ENCODE data around the gene FAM210B.
"Not testable (repeated sequence)": the region's sequence is repeated elsewhere in the genome, so short reads cannot be mapped to it uniquely, and the experiment has no call there.

Gene FAM210B

DNA sequence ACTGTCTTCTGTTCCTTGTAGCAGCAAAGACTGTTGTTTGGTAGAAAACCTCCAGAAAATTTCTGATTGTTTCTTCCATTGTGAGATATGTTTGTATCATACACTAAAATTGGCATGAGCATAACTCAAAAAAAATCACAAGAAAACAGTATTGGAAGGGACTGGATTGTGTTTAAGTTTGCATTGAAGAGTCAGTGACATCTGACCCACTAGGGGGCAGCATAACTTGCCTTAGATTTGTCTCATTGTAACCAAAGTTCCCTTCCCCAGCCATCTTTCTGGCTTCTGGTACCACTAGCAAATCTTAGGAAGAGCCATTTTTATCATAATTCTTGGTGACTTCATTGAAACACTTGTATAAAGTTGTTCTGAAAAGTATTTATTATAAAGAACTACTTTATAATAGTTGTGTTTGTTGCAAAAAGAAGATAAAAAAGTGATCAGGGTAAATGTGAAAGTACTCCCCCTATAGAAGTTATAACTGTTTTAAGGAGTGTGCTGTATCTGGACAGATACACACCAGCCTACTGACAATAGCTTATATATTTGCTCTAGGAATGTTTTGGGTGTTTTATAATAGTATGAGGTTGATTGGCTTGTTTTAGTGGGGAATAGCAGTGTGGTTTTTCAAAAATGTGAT, 41.3 kb downstream of the FAM210B start:
- no peak overlapping the region for H3K9ac ChIP-seq (ENCODE audit: low read depth, low read length)
- no peaks in the 10 kb centered on the region for H3K4me1 ChIP-seq (ENCODE audit: control insufficient read depth, insufficient read depth, low read length)
- peaks cover 52% of the 10 kb centered on the region for H3K36me3 ChIP-seq (ENCODE audit: control insufficient read depth, insufficient read depth, low read length)
- H3K4me3 ChIP-seq (ENCODE audit: low read depth, low read length): no peak overlapping the region
- no peaks in the 10 kb centered on the region for H3K27me3 ChIP-seq (ENCODE audit: control insufficient read depth, insufficient read depth, low read length)
- no peaks in the 10 kb centered on the region for H3K9me3 ChIP-seq (ENCODE audit: control insufficient read depth, insufficient read depth, low read length)

DNA sequence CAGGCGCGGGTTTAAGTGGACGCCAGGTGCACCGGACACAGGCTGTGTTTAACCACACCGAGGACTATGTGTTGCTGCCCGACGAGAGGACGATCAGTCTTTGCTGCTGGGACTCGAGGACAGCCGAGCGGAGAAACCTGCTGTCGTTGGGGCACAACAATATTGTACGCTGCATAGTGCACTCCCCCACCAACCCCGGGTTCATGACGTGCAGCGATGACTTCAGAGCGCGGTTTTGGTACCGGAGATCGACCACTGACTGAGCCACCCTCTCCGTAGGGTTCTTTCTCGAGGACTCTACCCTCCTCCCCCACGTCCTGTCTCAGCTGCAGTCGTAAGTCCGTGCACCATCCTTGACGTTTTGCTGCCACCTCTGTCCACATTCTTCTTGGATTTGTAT, 44.7 kb downstream of the FAM210B start:
- H3K9me3 ChIP-seq (ENCODE audit: control insufficient read depth, insufficient read depth, low read length): no peaks in the 10 kb centered on the region
- no peaks in the 10 kb centered on the region for H3K27me3 ChIP-seq (ENCODE audit: control insufficient read depth, insufficient read depth, low read length)
- H3K36me3 ChIP-seq (ENCODE audit: control insufficient read depth, insufficient read depth, low read length): peaks cover 44% of the 10 kb centered on the region
- no peaks in the 10 kb centered on the region for H3K4me1 ChIP-seq (ENCODE audit: control insufficient read depth, insufficient read depth, low read length)
- no peak overlapping the region for H3K4me3 ChIP-seq (ENCODE audit: low read depth, low read length)
- H3K9ac ChIP-seq (ENCODE audit: low read depth, low read length): no peak overlapping the region

DNA sequence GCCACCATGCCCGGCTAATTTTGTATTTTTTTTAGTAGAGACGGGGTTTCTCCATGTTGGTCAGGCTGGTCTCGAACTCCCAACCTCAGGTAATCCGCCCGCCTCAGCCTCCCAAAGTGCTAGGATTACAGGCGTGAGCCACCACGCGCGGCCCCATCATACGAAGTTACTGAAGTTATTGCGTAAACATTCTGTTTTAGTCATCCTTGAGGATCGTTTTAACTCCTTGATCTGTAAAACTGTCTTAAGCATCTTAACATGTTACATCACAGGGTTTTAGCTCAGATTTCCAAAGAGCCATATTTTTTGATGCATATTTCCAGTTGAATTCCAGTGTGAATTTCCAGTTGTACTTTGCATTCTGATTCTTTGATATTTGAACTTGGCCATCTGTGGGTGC, 46.6 kb downstream of the FAM210B start:
- H3K9ac ChIP-seq (ENCODE audit: low read depth, low read length); H3K27me3 ChIP-seq (ENCODE audit: control insufficient read depth, insufficient read depth, low read length); H3K9me3 ChIP-seq (ENCODE audit: control insufficient read depth, insufficient read depth, low read length); H3K4me1 ChIP-seq (ENCODE audit: control insufficient read depth, insufficient read depth, low read length); H3K4me3 ChIP-seq (ENCODE audit: low read depth, low read length): not testable (repeated sequence)
- H3K36me3 ChIP-seq (ENCODE audit: control insufficient read depth, insufficient read depth, low read length): peaks cover 33% of the 10 kb centered on the region

DNA sequence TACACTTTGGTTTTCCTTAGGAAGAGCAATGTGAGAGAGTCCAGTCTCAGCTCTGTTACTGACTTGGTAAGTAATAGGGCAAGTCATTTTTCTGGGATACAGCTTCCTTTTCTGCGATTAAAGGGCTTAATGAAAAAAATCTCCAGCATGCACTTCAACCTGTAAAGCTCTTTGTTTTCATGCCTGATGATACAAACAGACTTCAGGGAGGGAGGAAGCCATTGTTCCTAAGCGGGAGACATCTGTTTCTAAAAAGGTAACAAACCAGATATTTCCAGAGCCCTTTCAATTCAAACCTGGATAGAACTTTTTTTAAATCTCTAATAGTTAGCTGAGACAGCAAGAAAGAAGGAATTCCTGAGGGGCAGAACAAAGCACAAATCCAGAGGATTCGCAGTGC, 48.1 kb downstream of the FAM210B start:
- Histone ChIP-seq H3K4me3 (ENCODE audit: low read depth, low read length) (no peak overlapping the region), H3K9ac (ENCODE audit: low read depth, low read length) (no peak overlapping the region), H3K27me3 (ENCODE audit: control insufficient read depth, insufficient read depth, low read length) (no peaks in the 10 kb centered on the region), H3K4me1 (ENCODE audit: control insufficient read depth, insufficient read depth, low read length) (no peaks in the 10 kb centered on the region), H3K9me3 (ENCODE audit: control insufficient read depth, insufficient read depth, low read length) (no peaks in the 10 kb centered on the region), H3K36me3 (ENCODE audit: control insufficient read depth, insufficient read depth, low read length) (peaks cover 25% of the 10 kb centered on the region)

DNA sequence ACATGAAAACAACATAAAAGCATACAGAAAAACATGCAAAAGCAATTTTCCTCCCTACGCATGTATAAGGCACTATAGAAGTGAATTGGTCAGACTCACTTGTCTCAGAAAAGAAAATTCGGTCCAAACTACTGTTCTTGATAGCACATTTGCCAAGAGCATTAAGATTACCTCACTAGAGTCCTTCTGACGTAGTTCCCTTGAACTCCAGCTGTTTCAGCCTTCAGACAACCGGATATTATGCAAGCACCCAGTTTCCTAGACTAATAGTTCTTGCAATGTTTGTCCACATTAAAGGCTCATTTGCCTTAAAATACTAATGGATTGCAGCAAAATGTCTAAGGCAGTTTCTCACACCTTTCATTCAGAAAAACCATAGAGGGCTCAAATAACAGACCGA, 50.7 kb downstream of the FAM210B start:
- Histone ChIP-seq H3K9me3 (ENCODE audit: control insufficient read depth, insufficient read depth, low read length) (no peaks in the 10 kb centered on the region), H3K9ac (ENCODE audit: low read depth, low read length) (no peak overlapping the region), H3K27me3 (ENCODE audit: control insufficient read depth, insufficient read depth, low read length) (no peaks in the 10 kb centered on the region), H3K4me3 (ENCODE audit: low read depth, low read length) (no peak overlapping the region), H3K36me3 (ENCODE audit: control insufficient read depth, insufficient read depth, low read length) (peaks cover 16% of the 10 kb centered on the region), H3K4me1 (ENCODE audit: control insufficient read depth, insufficient read depth, low read length) (no peaks in the 10 kb centered on the region)

DNA sequence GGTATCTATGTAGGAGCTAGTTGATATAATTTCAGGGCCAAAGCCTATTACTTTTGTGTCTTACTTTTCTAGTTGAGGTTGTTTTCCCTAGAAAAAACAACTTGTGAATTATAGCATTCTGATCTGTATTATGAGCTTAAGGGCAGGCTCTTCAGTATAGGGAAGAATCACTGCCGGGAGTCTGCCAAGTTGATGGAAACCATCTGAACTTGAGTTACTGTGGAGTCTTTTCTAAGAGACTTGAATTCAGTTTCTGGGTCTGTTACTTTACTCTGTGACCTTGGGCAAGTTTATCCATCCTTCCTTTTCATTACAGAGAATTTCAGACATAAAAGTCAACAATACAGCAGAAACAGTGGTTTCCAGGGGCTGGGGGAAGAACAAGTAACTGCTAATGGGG, 51.2 kb downstream of the FAM210B start:
- no peaks in the 10 kb centered on the region for H3K27me3 ChIP-seq (ENCODE audit: control insufficient read depth, insufficient read depth, low read length)
- no peaks in the 10 kb centered on the region for H3K4me1 ChIP-seq (ENCODE audit: control insufficient read depth, insufficient read depth, low read length)
- peaks cover 16% of the 10 kb centered on the region for H3K36me3 ChIP-seq (ENCODE audit: control insufficient read depth, insufficient read depth, low read length)
- no peak overlapping the region for H3K9ac ChIP-seq (ENCODE audit: low read depth, low read length)
- H3K4me3 ChIP-seq (ENCODE audit: low read depth, low read length): no peak overlapping the region
- no peaks in the 10 kb centered on the region for H3K9me3 ChIP-seq (ENCODE audit: control insufficient read depth, insufficient read depth, low read length)

DNA sequence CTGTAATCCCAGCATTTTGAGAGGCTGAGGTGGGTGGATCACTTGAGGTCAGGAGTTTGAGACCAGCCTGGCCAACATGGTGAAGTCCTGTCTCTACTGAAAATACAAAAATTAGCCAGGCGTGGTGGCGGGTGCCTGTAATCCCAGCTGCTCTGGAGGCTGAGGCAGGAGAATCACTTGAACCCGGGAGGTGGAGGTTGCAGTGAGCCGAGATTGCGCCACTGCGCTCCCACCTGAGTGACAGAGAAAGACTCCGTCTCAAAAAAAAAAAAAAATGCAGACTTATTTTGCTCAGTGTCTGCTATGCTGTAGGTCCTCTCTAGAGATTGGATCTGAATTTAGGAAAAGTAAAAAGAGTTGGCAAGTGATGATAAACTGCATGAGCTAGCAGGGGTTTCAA, 52.5 kb downstream of the FAM210B start:
- not testable (repeated sequence) for H3K4me3 ChIP-seq (ENCODE audit: low read depth, low read length); H3K27me3 ChIP-seq (ENCODE audit: control insufficient read depth, insufficient read depth, low read length); H3K9me3 ChIP-seq (ENCODE audit: control insufficient read depth, insufficient read depth, low read length); H3K4me1 ChIP-seq (ENCODE audit: control insufficient read depth, insufficient read depth, low read length); H3K9ac ChIP-seq (ENCODE audit: low read depth, low read length)
- H3K36me3 ChIP-seq (ENCODE audit: control insufficient read depth, insufficient read depth, low read length): peaks cover 11% of the 10 kb centered on the region

DNA sequence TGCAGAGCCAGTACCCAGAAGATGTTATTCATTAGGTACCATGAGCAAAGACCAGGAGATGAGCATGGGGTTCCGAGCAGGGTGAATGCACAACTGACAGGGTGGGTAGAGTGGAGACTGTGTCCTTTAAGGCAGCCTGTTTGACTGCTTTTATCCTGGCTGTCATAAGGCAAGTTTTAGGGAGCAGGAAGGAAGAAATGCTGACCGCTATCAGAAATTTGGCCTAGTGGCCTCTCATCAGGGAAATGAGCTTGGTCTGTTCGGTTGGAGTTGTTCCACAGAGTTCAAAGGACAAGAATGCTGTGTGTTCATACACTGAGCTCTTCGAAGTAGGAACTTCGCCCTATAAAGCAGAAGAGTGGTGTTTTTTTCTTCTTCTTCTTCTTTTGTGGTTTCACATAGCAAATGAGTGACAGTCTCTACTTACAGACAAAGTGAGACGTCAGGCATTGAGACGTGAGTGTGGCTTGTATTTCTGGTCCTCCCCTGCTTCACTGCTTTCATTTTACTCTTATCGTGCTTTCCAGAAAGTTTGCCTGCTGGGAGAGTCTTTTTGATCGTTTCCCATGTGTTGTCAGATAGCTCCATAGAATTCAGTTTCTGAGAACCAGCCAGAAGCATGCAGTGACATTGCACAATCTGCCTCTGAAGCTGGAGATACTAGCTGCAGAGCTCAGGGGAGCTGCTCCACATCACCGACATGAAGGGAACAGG, 53.1 kb downstream of the FAM210B start, which contains the start of gene CASS4:
Gene CASS4 (plus strand): TSS at position 502 of the 714 bp plus-strand sequence. CDS start 199 bp downstream, at position 701.
- no peaks in the 10 kb centered on the region for H3K4me1 ChIP-seq (ENCODE audit: control insufficient read depth, insufficient read depth, low read length)
- H3K27me3 ChIP-seq (ENCODE audit: control insufficient read depth, insufficient read depth, low read length): no peaks in the 10 kb centered on the region
- no peaks in the 10 kb centered on the region for H3K9me3 ChIP-seq (ENCODE audit: control insufficient read depth, insufficient read depth, low read length)
- H3K36me3 ChIP-seq (ENCODE audit: control insufficient read depth, insufficient read depth, low read length): peaks cover 9% of the 10 kb centered on the region
- no peak within 1 kb of the TSS for H3K9ac ChIP-seq (ENCODE audit: low read depth, low read length)
- H3K4me3 ChIP-seq (ENCODE audit: low read depth, low read length): no peak within 1 kb of the TSS

DNA sequence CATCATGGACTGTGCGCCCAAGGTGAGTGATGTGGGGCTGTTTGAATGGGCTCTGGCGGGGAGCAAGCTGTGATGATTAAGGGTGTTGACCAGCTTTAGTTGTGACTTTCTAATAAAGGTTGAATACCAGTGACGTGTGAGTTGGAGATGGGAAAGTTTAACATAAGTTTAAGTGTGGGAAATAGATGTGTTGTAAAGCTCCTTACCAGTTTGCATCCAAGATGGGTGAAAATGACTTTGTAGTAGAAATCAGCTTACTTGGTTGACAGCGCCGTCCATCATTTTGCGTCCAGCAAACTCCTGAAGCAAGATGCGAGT, 53.7 kb downstream of the FAM210B start:
- Histone ChIP-seq H3K36me3 (ENCODE audit: control insufficient read depth, insufficient read depth, low read length) (peaks cover 5% of the 10 kb centered on the region), H3K9ac (ENCODE audit: low read depth, low read length) (no peak overlapping the region), H3K4me3 (ENCODE audit: low read depth, low read length) (no peak overlapping the region), H3K4me1 (ENCODE audit: control insufficient read depth, insufficient read depth, low read length) (no peaks in the 10 kb centered on the region), H3K27me3 (ENCODE audit: control insufficient read depth, insufficient read depth, low read length) (peaks cover 2% of the 10 kb centered on the region), H3K9me3 (ENCODE audit: control insufficient read depth, insufficient read depth, low read length) (no peaks in the 10 kb centered on the region)

DNA sequence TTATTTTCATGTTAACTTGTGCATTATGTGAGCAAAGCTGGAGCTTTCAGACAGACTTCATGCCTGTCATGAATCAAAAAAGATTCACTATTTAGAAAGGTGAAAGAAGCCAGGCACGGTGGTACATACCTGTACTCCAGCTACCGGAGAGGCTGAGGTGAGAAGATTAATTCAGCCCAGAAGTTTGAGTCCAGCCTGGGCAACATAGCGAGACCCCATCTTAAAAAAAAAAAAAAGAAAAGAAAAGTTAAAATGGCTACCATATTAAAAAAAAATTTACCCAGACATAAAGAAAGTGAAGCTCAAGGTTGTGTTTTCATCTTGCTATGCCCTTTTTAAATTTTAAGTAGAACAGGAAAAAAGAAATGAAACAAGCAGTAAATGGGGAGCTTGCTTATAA, 54.2 kb downstream of the FAM210B start:
- peaks cover 2% of the 10 kb centered on the region for H3K27me3 ChIP-seq (ENCODE audit: control insufficient read depth, insufficient read depth, low read length)
- H3K9me3 ChIP-seq (ENCODE audit: control insufficient read depth, insufficient read depth, low read length): no peaks in the 10 kb centered on the region
- H3K9ac ChIP-seq (ENCODE audit: low read depth, low read length): no peak overlapping the region
- H3K4me3 ChIP-seq (ENCODE audit: low read depth, low read length): no peak overlapping the region
- peaks cover 3% of the 10 kb centered on the region for H3K36me3 ChIP-seq (ENCODE audit: control insufficient read depth, insufficient read depth, low read length)
- H3K4me1 ChIP-seq (ENCODE audit: control insufficient read depth, insufficient read depth, low read length): no peaks in the 10 kb centered on the region

DNA sequence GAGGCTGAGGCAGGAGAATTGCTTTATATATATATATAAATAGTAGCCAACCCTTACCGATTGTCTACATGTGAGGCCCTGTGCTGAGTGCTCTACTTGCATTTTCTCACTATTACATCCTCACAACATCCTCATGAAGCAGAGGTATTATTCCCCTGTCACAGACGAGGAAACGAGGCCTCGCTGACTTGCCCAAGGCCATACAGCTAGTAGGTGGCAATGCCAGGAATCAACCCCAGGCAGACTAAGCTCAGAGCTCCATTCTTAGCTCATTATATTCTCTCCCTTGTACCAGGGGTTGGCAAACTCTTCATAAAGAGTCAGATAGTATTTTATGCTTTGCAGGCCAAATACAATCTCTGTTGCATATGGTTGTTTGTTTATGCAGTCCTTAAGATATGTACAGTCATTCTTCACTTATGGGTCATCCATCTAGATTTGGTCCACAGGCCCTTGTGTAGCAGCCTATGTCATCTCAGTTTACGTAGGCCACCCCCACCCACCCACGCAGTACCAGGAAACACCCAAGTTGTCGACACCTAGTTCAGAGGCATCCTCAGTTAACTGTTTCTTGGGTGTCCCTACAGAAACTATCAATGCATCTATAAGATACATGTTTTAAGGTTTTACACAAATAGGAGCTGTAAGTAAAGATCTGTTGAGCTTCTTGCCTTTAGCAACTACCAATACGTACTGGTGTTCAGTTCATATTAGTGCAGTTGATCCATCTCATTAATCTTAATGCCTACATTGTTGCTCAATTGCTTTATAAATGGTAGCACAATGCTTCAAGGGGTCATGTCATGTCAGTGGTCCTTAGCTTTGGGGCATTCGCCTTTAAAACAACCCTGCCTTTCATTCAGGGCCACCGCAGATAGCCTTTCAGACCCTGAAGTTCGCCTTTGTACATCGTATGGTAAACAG, 56.3 kb downstream of the FAM210B start:
- H3K27me3 ChIP-seq (ENCODE audit: control insufficient read depth, insufficient read depth, low read length): peaks cover 2% of the 10 kb centered on the region
- H3K4me3 ChIP-seq (ENCODE audit: low read depth, low read length): no peak overlapping the region
- peaks cover 3% of the 10 kb centered on the region for H3K36me3 ChIP-seq (ENCODE audit: control insufficient read depth, insufficient read depth, low read length)
- no peak overlapping the region for H3K9ac ChIP-seq (ENCODE audit: low read depth, low read length)
- no peaks in the 10 kb centered on the region for H3K9me3 ChIP-seq (ENCODE audit: control insufficient read depth, insufficient read depth, low read length)
- no peaks in the 10 kb centered on the region for H3K4me1 ChIP-seq (ENCODE audit: control insufficient read depth, insufficient read depth, low read length)
